GM21515 (cell line): Measurements from ENCODE around the gene PCIF1.
"Not testable (repeated sequence)": the region's sequence is repeated elsewhere in the genome, so short reads cannot be mapped to it uniquely, and the experiment has no call there.

Experiments used
- ATAC-seq: cut with Tn5 transposase; IDR thresholded peaks from one replicate; pipeline ENCODE4 v1.9.1; 2021; ENCODE audit not compliant: unreplicated experiment

The PCIF1 gene

GRCh38 chr20:45946149-45946970 is 11.9 kb downstream of the PCIF1 start:
- ATAC-seq = no peak

DNA sequence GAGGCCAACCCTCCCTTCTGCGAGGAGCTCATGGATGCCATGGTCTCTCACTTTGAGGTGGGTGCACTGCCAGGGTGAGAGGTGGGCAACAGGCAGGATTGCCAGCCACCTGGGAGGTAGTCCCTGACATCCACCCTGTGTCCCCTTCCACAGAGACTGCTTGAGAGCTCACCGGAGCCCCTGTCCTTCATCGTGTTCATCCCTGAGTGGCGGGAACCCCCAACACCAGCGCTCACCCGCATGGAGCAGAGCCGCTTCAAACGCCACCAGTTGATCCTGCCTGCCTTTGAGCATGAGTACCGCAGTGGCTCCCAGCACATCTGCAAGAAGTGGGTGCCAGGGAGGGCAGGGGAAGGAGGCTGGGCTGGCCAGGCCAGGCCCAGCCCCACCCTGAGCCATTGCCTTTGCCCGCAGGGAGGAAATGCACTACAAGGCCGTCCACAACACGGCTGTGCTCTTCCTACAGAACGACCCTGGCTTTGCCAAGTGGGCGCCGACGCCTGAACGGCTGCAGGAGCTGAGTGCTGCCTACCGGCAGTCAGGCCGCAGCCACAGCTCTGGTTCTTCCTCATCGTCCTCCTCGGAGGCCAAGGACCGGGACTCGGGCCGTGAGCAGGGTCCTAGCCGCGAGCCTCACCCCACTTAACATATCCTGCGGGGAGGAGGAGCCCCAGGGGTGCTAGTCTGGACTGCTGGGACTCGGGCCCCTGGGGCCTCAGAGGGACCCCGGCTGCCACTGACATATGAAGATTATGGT is 12.8 kb downstream of the PCIF1 start:
- no peak for ATAC-seq

DNA sequence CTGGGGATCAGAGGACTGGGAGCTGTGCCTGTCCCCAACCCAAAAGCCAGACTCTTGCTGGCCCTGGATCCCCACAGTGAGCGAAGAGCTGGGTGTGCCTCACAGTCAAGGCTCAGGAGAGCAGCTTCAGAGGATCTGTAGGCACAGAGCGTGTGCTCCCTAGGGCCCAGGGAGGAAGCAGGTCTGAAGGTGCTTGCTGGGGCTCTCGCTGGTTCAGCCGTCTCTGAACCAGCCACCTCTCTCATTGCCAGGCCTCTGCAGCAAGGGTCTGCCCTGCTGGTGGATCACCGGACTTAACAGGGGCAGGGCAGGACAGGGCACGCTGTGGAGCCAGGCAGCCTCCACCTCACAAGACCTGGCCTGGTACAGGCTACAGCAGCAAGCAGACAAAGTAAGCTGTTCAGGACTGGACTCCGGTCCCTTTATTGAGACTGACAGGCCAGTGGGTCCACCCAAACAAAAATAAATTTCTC is 13.8 kb downstream of the PCIF1 start:
- no peak for ATAC-seq

- no peak for ATAC-seq
These were observed 14.5 kb downstream of the PCIF1 start for GRCh38 chr20:45948742-45949541.

GRCh38 chr20:45949542-45950329 is 15.3 kb downstream of the PCIF1 start:
- ATAC-seq = no peak

DNA sequence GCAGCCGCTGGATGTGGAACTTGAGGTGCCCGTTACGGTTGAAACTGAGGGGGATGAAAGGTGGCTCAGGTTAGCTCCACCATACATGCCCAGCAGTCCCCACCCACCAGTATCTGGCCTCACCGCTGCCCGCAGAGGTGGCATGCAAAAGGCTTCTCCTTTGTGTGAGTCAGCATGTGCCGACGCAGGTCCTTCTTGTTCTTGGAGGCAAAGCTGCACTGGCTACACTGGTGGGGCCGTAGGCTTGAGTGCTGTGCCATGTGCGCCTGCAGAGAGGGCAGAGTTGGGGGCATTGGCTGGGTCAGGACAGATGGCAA is 15.8 kb downstream of the PCIF1 start:
- no peak for ATAC-seq

DNA sequence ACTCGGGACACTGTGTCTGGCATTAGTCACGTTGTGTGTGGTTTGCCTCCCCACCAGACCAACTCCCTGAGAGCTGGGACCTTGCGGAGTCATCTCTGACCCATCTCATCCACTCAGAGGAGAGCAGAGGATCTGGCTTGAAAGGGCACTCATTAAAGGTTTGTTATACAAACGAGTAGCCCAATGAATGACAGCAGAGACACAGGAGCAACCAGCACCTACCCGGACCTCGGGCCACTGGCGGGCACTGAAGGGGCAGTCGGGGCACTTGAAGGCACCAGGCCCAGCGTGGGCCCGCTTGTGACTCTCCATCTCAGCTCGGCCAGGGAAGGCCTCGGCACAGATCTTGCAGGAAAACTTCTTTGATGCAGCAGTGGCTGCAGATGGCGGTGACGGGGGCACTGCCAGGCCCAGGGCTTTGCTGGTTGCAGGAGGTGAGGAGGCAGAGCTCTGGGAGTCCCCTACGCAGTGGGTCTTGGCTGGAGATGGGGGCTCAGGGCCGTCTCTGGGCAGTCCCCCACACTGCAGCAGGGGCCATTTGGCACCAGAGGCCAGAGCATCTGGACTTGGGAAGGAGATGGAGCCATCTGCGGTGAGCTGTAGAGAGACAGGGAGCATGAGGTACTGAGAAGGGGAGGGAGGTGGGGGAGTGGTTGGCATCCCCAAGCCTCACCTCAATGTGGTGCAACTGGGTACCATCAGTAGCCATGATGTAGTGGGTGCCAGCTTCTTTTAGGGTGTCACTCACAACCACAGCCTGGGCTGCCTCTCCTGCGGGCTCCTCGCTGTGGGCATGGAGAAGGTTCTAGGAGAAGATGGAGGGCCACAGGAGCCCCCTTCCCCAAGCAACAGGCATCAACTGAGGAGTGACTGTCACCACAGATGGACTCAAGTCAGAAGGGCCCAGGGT is 17.7 kb downstream of the PCIF1 start:
- no peak for ATAC-seq

GRCh38 chr20:45952861-45953260 is 18.4 kb downstream of the PCIF1 start:
- no peak for ATAC-seq

DNA sequence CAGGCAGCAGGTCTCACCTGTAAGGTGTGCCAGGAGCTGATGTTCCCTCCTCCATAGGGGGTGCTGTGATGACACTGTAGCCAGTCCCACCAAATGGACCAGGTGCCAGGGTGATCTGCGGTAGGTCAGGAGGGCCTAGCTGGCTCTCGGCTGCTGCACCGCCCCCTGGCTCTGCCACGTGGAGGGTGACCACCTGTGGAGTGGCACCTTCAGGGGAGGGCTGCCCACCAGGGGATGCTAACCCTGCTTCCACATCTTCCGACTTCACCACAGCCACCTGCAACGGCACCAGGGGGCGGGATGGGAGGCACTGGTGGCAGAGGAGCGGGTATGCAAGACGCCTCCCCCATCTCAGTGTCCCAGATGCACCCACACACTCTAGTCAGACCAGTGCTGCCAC is 19.2 kb downstream of the PCIF1 start:
- ATAC-seq = no peak

- ATAC-seq = not testable (repeated sequence)
These were observed 21.8 kb downstream of the PCIF1 start for GRCh38 chr20:45956326-45956725.

DNA sequence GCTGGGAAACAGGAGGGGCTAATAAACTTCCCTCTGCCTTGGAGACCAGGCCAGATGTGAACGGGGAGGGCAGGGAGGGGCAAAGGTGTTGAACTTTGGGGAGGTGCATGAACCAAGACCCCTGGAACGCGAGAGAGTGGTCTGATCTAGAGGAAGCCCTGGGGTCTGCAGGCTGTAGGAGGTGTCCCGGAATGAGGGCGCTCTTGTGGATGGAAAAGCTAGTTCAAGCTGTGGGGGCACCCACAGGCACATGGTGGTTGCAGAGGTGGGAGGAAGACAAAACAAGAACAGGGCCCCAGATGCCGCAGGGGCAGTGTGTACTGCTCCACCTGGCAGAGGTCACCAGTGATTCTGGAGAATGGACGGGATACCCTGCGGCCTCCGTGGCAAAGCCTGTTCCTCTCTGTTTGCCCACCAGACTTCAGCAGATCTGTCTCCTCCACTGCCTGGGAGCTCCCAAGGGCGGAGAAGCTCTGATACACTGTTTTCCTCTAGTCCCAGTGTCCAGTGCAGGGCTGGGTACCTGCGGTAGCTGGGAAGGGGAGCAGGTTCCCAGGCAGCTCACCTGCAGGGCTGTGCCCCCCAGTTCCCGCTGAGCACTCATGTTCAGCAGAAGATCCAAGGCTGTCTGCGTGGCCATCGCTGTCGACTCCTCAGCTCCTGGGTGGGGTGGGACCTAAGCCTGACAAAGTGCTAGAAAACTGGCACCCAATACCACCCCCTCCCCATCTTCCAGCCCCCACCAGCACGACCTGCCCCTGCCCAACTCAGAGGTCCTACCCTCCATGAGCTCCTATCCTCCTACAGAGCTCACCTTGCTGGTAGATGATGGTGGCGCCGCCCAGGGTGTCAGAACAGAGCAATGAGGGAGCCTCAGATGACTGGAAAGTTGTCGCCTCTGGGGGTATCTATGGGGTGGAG is 22.8 kb downstream of the PCIF1 start:
- ATAC-seq = no peak

DNA sequence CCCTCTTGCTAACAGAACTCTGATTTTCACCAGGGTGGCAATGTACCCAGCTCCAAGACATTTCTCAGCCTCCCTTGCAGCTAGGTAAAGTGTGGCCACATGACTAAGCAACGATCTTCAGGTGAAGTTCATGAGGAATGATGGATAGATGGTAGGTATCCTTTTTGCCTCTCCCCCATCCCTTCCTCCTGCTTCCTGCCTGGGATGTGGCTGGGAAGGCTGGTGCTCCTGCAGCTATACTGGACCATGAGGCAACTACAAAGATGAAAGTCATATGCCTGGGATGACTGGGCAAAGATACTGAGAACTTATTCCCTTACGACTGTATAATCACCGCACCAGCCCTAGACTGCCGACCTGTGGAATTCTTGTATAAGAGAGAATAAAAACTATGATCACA is 24.1 kb downstream of the PCIF1 start:
- no peak for ATAC-seq

DNA sequence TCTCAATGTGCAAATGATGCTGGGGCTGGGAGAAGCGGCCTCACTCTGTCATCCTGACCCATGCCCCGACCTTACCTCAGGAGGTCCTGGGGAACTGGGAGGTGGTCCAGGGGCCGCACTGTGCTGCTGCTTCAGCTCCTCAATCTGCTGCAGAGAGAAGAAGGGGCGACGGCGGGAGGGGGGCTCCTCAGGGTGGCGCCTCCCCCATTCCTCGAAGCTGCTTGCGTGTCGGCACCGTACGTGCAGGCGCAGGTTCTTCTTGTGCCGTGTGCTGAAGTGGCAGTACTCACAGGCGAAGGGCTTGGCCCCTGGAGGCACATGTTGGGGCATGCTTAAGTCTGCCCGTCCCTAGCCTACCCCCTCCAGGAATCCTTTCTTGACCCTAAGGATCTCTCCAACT is 24.6 kb downstream of the PCIF1 start:
- no peak for ATAC-seq

DNA sequence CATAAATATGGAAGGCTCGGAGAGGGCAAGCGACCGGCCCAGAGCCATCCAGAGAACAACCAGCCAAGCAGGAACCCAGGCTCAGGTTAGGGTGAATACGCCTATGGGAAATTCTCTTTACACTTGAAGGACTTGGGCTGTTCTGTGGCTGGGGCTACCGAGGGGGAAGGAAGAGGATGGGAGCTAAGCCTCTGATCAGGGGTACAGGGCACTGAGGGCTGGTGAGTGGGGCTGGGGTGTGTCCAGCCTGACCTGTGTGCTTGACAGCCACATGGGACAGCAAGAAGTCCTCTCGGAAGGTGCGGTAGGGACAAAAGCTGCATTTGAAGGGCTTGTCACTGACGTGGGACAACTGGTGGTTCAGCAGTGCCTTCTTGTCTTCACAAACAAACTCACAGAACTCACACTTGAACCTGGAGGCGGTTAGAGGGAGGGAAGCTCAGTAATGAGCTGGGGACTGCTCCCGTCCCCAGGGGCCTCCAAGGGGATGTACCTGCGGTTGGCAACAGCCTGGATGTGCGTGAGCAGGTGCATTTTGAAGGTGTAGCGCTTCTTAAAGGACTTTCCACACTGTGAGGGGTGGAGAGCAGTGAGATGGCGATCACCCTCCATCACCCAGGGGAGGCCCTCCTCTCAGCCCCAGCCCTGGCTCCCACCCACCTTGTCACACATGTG is 25.6 kb downstream of the PCIF1 start:
- ATAC-seq = no peak

DNA sequence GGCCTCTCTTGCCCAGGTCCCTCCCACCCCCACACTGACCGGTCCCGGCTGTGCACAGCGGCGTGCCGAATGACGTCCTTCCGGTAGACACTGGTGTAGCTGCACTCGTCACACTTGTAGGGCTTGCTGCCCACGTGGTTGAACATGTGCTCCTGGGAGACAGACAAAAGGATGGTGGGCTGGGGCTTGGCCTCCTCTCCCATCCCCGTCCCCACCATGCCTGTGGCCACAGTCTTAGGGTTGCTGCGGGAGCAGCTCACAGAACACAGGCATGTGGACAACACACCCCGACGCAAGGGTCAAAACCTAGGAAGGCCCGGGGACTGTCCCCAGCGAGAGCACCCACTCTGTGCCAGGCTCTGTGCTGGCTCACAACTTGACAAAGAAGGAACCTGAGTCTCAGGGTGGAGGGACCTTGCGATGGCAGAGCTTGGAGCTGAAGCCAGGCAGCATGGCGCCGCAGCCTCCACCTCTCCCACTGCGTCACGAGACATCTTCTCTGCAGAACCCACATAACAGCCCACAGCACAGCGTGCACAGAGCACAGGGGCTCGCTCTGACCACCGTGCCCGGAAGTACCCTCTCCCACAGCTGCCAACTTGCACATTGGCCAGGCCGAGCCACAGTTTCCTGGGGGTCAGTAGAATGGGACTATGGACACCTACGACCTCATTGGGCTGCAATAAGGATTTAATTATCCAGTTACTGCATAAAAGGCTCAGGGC is 27.7 kb downstream of the PCIF1 start:
- ATAC-seq = no peak

DNA sequence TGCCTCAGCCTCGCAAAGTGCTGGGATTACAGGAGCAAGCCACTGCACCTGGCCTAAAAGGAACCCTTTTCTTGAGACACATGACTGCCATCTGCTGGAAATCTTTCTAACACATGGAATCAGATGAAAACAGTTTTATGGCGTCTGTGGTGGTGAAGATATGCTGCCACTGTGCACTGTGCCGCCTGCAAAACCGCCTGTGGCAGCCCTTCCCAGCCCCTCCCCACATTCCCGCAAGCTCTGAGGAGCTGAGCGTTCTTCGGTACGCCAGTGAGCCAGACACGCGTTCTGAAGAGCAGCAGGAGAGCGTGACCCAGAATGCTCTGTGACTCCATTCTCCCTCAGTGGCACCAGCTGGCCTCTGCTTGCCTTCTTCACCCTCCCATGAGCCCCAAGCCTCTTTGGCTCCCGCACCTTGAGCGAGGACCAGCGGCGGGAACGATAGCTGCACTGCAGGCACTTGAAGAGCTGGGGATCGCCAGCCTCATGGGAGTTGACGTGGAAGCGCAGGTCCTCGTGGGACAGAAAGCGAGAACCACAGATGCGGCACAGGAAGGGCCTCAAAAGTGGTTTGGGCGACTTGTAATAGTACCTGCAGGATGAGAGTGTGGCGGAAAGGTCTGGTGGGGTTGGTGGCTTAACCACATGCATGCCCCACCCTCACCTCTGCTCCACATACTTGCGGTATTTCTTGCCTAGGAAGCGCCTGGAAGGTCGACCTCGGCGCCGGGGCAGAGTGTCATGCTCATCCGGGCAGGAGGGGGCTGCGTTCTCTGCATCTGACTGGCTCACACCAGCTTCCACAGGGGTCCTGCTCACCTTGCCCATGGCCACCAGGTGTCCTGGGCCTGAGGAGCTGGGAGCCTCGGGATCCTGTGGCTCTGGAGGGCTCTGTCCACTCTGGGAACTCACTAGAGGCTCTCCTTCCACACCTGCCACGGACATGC is 28.8 kb downstream of the PCIF1 start:
- ATAC-seq = no peak
